Measurements from ENCODE around the gene SIM2.

The SIM2 gene

GRCh38 chr21:36744560-36745231 is 45.8 kb downstream of the SIM2 start:
- H3K4me3 ChIP-seq (ENCODE audit: low read length): no peak overlapping the region

GRCh38 chr21:36745459-36745858 is 46.5 kb downstream of the SIM2 start:
- no peaks in the 10 kb centered on the region for H3K4me1 ChIP-seq (ENCODE audit: low read length)
- no peak overlapping the region for H3K4me2 ChIP-seq (ENCODE audit: low read length)
- no peak overlapping the region for H3K4me3 ChIP-seq (ENCODE audit: low read length)
- no peaks in the 10 kb centered on the region for H3K27me3 ChIP-seq (ENCODE audit: low read depth, low read length)
- H3K9ac ChIP-seq (ENCODE audit: low read length): no peak overlapping the region
- no peak overlapping the region for H3K27ac ChIP-seq (ENCODE audit: low read length)
- no peaks in the 10 kb centered on the region for H3K36me3 ChIP-seq (replicated peaks; ENCODE audit: low read depth, low read length)
- no peak overlapping the region for H2AFZ ChIP-seq (ENCODE audit: low read depth, low read length)
- H3K79me2 ChIP-seq (ENCODE audit: low read length): no peaks in the 10 kb centered on the region
- H4K20me1 ChIP-seq (ENCODE audit: insufficient read depth, low read length): no peaks in the 10 kb centered on the region
- TF ChIP-seq CTCF (IDR thresholded peaks at IDR 0.05; ENCODE audit: low read depth, low read length) (no peak), EZH2phosphoT487 (IDR thresholded peaks at IDR 0.05; ENCODE audit: low read depth) (no peak)
- H3K9me3 ChIP-seq (ENCODE audit: insufficient read depth, low read length): no peaks in the 10 kb centered on the region

More at GRCh38 chr21:36744560-36745231, 45.8 kb downstream of the SIM2 start:
- no peak overlapping the region for H3K9ac ChIP-seq (ENCODE audit: low read length)
- H2AFZ ChIP-seq (ENCODE audit: low read depth, low read length): no peak overlapping the region
- no peak for TF ChIP-seq EZH2phosphoT487 (IDR thresholded peaks at IDR 0.05; ENCODE audit: low read depth)
- no peak for TF ChIP-seq CTCF (IDR thresholded peaks at IDR 0.05; ENCODE audit: low read depth, low read length)
- H3K9me3 ChIP-seq (ENCODE audit: insufficient read depth, low read length): no peaks in the 10 kb centered on the region
- no peaks in the 10 kb centered on the region for H3K36me3 ChIP-seq (replicated peaks; ENCODE audit: low read depth, low read length)
- no peaks in the 10 kb centered on the region for H3K79me2 ChIP-seq (ENCODE audit: low read length)
- H3K4me1 ChIP-seq (ENCODE audit: low read length): no peaks in the 10 kb centered on the region
- H4K20me1 ChIP-seq (ENCODE audit: insufficient read depth, low read length): no peaks in the 10 kb centered on the region
- H3K4me2 ChIP-seq (ENCODE audit: low read length): no peak overlapping the region
- no peaks in the 10 kb centered on the region for H3K27me3 ChIP-seq (ENCODE audit: low read depth, low read length)
- no peak overlapping the region for H3K27ac ChIP-seq (ENCODE audit: low read length)

DNA sequence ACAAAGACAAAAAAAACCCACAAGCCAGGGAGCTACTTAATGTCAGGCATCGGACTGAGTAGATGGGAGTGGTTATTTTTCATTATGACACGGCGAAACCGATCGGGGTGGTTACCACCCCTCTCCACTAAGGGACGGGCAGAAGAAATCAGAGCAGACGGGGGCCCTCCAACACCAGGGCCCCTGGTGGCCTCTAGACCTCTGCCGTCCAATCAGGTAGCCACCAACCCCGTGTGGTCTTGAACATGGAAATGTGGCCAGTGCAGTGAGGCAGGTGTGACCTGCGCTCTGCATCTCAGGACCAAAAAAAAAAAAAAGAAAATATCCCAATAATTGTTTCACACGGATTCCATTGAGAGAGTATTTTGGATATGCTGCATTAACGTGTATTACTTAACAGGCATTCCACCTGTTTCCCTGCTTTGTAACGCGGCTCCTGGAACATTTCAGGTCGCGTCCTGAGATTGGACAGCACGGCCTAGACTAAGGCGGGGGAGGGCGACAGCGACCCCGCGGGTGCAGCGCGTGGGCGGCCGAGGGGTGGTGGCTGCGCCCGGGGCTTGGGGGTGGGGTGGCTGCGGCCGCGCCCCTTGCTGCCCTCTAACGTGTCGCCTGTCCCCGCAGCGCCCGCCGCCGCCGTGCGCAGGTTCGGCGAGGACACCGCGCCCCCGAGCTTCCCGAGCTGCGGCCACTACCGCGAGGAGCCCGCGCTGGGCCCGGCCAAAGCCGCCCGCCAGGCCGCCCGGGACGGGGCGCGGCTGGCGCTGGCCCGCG is 48.3 kb downstream of the SIM2 start:
- Histone ChIP-seq H3K4me2 (ENCODE audit: low read length) (no peak overlapping the region), H3K4me3 (ENCODE audit: low read length) (no peak overlapping the region), H3K9ac (ENCODE audit: low read length) (no peak overlapping the region), H3K9me3 (ENCODE audit: insufficient read depth, low read length) (no peaks in the 10 kb centered on the region), H3K36me3 (replicated peaks; ENCODE audit: low read depth, low read length) (no peaks in the 10 kb centered on the region), H3K27me3 (ENCODE audit: low read depth, low read length) (no peaks in the 10 kb centered on the region), H4K20me1 (ENCODE audit: insufficient read depth, low read length) (no peaks in the 10 kb centered on the region), H3K27ac (ENCODE audit: low read length) (no peak overlapping the region), H3K79me2 (ENCODE audit: low read length) (no peaks in the 10 kb centered on the region), H3K4me1 (ENCODE audit: low read length) (no peaks in the 10 kb centered on the region), H2AFZ (ENCODE audit: low read depth, low read length) (no peak overlapping the region)
- TF ChIP-seq CTCF (IDR thresholded peaks at IDR 0.05; ENCODE audit: low read depth, low read length) (no peak), EZH2phosphoT487 (IDR thresholded peaks at IDR 0.05; ENCODE audit: low read depth) (no peak)

DNA sequence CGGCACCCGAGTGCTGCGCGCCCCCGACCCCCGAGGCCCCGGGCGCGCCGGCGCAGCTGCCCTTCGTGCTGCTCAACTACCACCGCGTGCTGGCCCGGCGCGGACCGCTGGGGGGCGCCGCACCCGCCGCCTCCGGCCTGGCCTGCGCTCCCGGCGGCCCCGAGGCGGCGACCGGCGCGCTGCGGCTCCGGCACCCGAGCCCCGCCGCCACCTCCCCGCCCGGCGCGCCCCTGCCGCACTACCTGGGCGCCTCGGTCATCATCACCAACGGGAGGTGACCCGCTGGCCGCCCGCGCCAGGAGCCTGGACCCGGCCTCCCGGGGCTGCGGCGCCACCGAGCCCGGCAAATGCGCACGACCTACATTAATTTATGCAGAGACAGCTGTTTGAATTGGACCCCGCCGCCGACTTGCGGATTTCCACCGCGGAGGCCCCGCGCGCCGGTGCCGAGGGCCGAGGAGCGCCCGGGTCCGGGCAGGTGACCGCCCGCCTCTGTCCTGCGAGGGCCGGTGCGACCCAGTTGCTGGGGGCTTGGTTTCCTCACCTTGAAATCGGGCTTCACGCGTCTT is 49.0 kb downstream of the SIM2 start:
- no peak overlapping the region for H3K27ac ChIP-seq (ENCODE audit: low read length)
- H3K27me3 ChIP-seq (ENCODE audit: low read depth, low read length): no peaks in the 10 kb centered on the region
- H2AFZ ChIP-seq (ENCODE audit: low read depth, low read length): no peak overlapping the region
- H4K20me1 ChIP-seq (ENCODE audit: insufficient read depth, low read length): no peaks in the 10 kb centered on the region
- TF ChIP-seq EZH2phosphoT487 (IDR thresholded peaks at IDR 0.05; ENCODE audit: low read depth) (no peak), CTCF (IDR thresholded peaks at IDR 0.05; ENCODE audit: low read depth, low read length) (no peak)
- no peak overlapping the region for H3K9ac ChIP-seq (ENCODE audit: low read length)
- H3K9me3 ChIP-seq (ENCODE audit: insufficient read depth, low read length): no peaks in the 10 kb centered on the region
- no peaks in the 10 kb centered on the region for H3K4me1 ChIP-seq (ENCODE audit: low read length)
- no peaks in the 10 kb centered on the region for H3K36me3 ChIP-seq (replicated peaks; ENCODE audit: low read depth, low read length)
- no peak overlapping the region for H3K4me2 ChIP-seq (ENCODE audit: low read length)
- H3K4me3 ChIP-seq (ENCODE audit: low read length): no peak overlapping the region
- H3K79me2 ChIP-seq (ENCODE audit: low read length): no peaks in the 10 kb centered on the region
